GM12878 (cell line): ENCODE measurements around the gene MTX1. TPM values are rescaled to one million over a fixed set of nuclear protein-coding genes. Genes with fewer than 3 reads are reported as not detected.

ENCODE experiments used
- ATF7 ChIP-seq: fragments of 450-650 bp; IDR thresholded peaks from 2 replicates; pipeline ENCODE4 v1.6.1; 2016; ENCODE audit warnings: low read depth, mild to moderate bottlenecking
- EP300 ChIP-seq, 2 experiments: fragments of 150-350 bp in 1 of 2; IDR thresholded peaks; 2 replicates each; pipeline ENCODE4 v1.6.1; 2011 to 2012; ENCODE audit warnings: low read depth in 2 of 2, low read length in 2 of 2, borderline replicate concordance in 1 of 2, improper control_type of control experiment in 1 of 2, inconsistent platforms in 1 of 2; ENCODE audit not compliant: control insufficient read depth in 1 of 2
- FOS ChIP-seq: IDR thresholded peaks from 3 replicates; pipeline ENCODE4 v1.6.1; 2011; ENCODE audit warnings: borderline replicate concordance; ENCODE audit not compliant: insufficient read length; ENCODE audit errors: extremely low read depth
- GABPA ChIP-seq: IDR thresholded peaks from 2 replicates; pipeline ENCODE4 v1.6.1; 2014; ENCODE audit warnings: antibody characterized with exemption, low read depth, mild to moderate bottlenecking, inconsistent platforms
- NR2C2 ChIP-seq: IDR thresholded peaks from 2 replicates; pipeline ENCODE4 v1.6.1; 2011; ENCODE audit warnings: borderline replicate concordance, low read depth; ENCODE audit not compliant: control insufficient read depth, insufficient read length
- RBBP5 ChIP-seq: fragments of 200-600 bp; sonication (generic); conservative IDR thresholded peaks from 2 replicates; pipeline ENCODE4 v1.6.1; 2016
- RUNX3 ChIP-seq: IDR thresholded peaks from 2 replicates; pipeline ENCODE4 v1.6.1; 2012; ENCODE audit warnings: low read length, inconsistent platforms
- SMAD1 ChIP-seq: fragments of 450-650 bp; IDR thresholded peaks from 2 replicates; pipeline ENCODE4 v1.6.1; 2018; ENCODE audit warnings: mild to moderate bottlenecking, low read depth; ENCODE audit not compliant: partially characterized antibody
- SUZ12 ChIP-seq: fragments of 200-600 bp; sonication (generic); IDR thresholded peaks from one replicate; pipeline ENCODE4 v1.6.1; 2018; ENCODE audit warnings: antibody characterized with exemption, mild to moderate bottlenecking; ENCODE audit not compliant: unreplicated experiment
- ZNF622 ChIP-seq: fragments of 450-650 bp; IDR thresholded peaks from 2 replicates; pipeline ENCODE4 v1.6.1; 2017; ENCODE audit warnings: mild to moderate bottlenecking, inconsistent platforms
- ZZZ3 ChIP-seq: IDR thresholded peaks from 2 replicates; pipeline ENCODE4 v1.6.1; 2011; ENCODE audit warnings: low read depth; ENCODE audit not compliant: control insufficient read depth, insufficient read length
- polyA plus RNA-seq, 11 experiments: library from polyadenylated mRNA; depleted of rRNA in 4 of 11; unstranded in 6 of 11; stranded (reverse) in 5 of 11; fragments of >200 nt; fragmentation: Nextera tagmentation in 4 of 11; fragmentation: Illumina TruSeq in 1 of 11; extraction: Ambion mirVana in 4 of 11; extraction: Trizol in 1 of 11; gene quantifications; 1 replicate in 1 of 11; 2 replicates in 10 of 11; pipeline versions ENCODE4 v1.2.1 to v1.2.3, GENCODE V29; 2011 to 2016; ENCODE audit warnings: inconsistent platforms in 2 of 11, missing spikeins in 2 of 11, low read depth in 1 of 11
- total RNA-seq, 4 experiments: library from RNA; depleted of rRNA in 3 of 4; stranded (reverse); fragments of >200 nt in 3 of 4; fragmentation: Illumina TruSeq in 1 of 4; extraction: Trizol in 1 of 4; gene quantifications; 2 replicates each; pipeline versions ENCODE4 v1.2.1 to v1.2.3, GENCODE V29; 2013 to 2021
- TF ChIP-seq, protein P1 (sequence below): IDR thresholded peaks from 2 replicates; pipeline ENCODE4 v1.6.1; 2011; ENCODE audit warnings: low read depth, low read length, improper control_type of control experiment, borderline replicate concordance
- TF ChIP-seq, protein P2 (sequence below): fragments of 450-650 bp; IDR thresholded peaks from 2 replicates; pipeline ENCODE4 v1.6.1; 2016; ENCODE audit warnings: mild to moderate bottlenecking
- TF ChIP-seq, protein P3 (sequence below): fragments of 450-650 bp; IDR thresholded peaks from 2 replicates; pipeline ENCODE4 v1.6.1; 2018; ENCODE audit warnings: borderline replicate concordance, mild to moderate bottlenecking; ENCODE audit not compliant: partially characterized antibody
- TF ChIP-seq, protein P4 (sequence below): IDR thresholded peaks from 2 replicates; pipeline ENCODE4 v1.6.1; 2012; ENCODE audit warnings: low read depth, low read length, improper control_type of control experiment
- TF ChIP-seq, protein P5 (sequence below): fragments of 450-650 bp; IDR thresholded peaks from 2 replicates; pipeline ENCODE4 v1.6.1; 2017; ENCODE audit warnings: mild to moderate bottlenecking, moderate library complexity
- TF ChIP-seq, protein P6 (sequence below): IDR thresholded peaks from 2 replicates; pipeline ENCODE4 v1.6.1; 2011; ENCODE audit warnings: mild to moderate bottlenecking, low read depth, low read length, moderate library complexity; ENCODE audit not compliant: insufficient replicate concordance

The MTX1 gene
- total and polyA plus RNA-seq, 10 of the 15 experiments (the other 5 are each of a cell fraction or from before 2014, with no cell fraction given): 15.8 to 92.0 (median 49.1) TPM

DNA sequence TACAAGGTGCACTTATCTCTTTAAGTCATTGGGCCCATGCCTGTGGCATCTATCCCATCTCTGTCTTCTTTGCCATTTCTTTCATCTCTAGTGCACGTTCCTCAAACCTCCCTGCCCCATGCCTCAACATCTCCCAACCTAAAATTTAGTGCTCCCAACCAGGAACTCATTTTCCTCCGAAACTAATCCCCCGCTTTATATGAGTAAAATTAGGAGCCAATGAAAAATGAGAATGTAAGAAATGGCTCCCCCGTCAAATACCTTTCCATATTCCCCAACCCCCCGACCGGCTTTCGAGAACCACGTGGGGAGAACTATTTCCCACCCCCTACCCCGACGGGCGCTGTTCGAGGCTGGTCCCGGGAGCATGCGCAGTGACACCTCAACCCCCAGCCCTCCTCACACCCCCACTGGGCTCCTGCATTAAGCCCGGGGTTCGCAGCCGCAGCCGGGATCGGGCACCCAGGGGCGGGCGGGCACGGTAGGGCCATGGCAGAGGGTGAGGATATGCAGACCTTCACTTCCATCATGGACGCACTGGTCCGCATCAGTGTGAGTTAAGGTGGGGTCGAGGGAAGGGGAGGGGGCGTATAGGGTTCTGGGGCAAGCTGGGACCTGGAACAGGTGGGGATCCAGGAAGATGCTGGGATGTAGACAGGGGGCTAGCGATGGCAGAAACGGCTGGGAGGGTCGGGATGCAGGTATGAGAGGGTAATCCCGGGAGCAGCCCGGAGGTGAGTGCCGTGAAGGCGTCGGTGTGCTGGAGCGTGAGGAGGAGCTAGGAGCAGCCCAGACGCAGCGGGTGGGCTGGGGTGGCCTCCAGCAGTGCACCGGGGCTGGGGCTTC lies 34.8 kb upstream of the MTX1 start, which contains the start of gene TRIM46 (continued):
- TF ChIP-seq, protein P1, sequence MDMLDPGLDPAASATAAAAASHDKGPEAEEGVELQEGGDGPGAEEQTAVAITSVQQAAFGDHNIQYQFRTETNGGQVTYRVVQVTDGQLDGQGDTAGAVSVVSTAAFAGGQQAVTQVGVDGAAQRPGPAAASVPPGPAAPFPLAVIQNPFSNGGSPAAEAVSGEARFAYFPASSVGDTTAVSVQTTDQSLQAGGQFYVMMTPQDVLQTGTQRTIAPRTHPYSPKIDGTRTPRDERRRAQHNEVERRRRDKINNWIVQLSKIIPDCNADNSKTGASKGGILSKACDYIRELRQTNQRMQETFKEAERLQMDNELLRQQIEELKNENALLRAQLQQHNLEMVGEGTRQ: no peak
- TF ChIP-seq, protein P2, sequence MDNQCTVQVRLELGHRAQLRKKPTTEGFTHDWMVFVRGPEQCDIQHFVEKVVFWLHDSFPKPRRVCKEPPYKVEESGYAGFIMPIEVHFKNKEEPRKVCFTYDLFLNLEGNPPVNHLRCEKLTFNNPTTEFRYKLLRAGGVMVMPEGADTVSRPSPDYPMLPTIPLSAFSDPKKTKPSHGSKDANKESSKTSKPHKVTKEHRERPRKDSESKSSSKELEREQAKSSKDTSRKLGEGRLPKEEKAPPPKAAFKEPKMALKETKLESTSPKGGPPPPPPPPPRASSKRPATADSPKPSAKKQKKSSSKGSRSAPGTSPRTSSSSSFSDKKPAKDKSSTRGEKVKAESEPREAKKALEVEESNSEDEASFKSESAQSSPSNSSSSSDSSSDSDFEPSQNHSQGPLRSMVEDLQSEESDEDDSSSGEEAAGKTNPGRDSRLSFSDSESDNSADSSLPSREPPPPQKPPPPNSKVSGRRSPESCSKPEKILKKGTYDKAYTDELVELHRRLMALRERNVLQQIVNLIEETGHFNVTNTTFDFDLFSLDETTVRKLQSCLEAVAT: no peak
- TF ChIP-seq NR2C2 (no peak), RBBP5 (no peak), SMAD1 (no peak), EP300 (IDR thresholded peaks at IDR 0.05; ENCODE audit: borderline replicate concordance in 1 of 2, control insufficient read depth in 1 of 2, low read depth in 2 of 2, low read length in 2 of 2) (no peak), GABPA (no peak), ZZZ3 (no peak), SUZ12 (no peak), ZNF622 (no peak), ATF7 (no peak), FOS (no peak), RUNX3 (no peak)
- TF ChIP-seq, protein P3, sequence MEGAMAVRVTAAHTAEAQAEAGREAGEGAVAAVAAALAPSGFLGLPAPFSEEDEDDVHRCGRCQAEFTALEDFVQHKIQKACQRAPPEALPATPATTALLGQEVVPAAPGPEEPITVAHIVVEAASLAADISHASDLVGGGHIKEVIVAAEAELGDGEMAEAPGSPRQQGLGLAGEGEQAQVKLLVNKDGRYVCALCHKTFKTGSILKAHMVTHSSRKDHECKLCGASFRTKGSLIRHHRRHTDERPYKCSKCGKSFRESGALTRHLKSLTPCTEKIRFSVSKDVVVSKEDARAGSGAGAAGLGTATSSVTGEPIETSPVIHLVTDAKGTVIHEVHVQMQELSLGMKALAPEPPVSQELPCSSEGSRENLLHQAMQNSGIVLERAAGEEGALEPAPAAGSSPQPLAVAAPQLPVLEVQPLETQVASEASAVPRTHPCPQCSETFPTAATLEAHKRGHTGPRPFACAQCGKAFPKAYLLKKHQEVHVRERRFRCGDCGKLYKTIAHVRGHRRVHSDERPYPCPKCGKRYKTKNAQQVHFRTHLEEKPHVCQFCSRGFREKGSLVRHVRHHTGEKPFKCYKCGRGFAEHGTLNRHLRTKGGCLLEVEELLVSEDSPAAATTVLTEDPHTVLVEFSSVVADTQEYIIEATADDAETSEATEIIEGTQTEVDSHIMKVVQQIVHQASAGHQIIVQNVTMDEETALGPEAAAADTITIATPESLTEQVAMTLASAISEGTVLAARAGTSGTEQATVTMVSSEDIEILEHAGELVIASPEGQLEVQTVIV: no peak
- TF ChIP-seq, protein P4, sequence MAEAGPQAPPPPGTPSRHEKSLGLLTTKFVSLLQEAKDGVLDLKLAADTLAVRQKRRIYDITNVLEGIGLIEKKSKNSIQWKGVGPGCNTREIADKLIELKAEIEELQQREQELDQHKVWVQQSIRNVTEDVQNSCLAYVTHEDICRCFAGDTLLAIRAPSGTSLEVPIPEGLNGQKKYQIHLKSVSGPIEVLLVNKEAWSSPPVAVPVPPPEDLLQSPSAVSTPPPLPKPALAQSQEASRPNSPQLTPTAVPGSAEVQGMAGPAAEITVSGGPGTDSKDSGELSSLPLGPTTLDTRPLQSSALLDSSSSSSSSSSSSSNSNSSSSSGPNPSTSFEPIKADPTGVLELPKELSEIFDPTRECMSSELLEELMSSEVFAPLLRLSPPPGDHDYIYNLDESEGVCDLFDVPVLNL: no peak
- TF ChIP-seq, protein P5, sequence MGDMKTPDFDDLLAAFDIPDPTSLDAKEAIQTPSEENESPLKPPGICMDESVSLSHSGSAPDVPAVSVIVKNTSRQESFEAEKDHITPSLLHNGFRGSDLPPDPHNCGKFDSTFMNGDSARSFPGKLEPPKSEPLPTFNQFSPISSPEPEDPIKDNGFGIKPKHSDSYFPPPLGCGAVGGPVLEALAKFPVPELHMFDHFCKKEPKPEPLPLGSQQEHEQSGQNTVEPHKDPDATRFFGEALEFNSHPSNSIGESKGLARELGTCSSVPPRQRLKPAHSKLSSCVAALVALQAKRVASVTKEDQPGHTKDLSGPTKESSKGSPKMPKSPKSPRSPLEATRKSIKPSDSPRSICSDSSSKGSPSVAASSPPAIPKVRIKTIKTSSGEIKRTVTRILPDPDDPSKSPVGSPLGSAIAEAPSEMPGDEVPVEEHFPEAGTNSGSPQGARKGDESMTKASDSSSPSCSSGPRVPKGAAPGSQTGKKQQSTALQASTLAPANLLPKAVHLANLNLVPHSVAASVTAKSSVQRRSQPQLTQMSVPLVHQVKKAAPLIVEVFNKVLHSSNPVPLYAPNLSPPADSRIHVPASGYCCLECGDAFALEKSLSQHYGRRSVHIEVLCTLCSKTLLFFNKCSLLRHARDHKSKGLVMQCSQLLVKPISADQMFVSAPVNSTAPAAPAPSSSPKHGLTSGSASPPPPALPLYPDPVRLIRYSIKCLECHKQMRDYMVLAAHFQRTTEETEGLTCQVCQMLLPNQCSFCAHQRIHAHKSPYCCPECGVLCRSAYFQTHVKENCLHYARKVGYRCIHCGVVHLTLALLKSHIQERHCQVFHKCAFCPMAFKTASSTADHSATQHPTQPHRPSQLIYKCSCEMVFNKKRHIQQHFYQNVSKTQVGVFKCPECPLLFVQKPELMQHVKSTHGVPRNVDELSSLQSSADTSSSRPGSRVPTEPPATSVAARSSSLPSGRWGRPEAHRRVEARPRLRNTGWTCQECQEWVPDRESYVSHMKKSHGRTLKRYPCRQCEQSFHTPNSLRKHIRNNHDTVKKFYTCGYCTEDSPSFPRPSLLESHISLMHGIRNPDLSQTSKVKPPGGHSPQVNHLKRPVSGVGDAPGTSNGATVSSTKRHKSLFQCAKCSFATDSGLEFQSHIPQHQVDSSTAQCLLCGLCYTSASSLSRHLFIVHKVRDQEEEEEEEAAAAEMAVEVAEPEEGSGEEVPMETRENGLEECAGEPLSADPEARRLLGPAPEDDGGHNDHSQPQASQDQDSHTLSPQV: no peak
- TF ChIP-seq, protein P6, sequence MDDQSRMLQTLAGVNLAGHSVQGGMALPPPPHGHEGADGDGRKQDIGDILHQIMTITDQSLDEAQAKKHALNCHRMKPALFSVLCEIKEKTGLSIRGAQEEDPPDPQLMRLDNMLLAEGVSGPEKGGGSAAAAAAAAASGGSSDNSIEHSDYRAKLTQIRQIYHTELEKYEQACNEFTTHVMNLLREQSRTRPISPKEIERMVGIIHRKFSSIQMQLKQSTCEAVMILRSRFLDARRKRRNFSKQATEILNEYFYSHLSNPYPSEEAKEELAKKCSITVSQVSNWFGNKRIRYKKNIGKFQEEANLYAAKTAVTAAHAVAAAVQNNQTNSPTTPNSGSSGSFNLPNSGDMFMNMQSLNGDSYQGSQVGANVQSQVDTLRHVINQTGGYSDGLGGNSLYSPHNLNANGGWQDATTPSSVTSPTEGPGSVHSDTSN: no peak
